Lower leg skin (tissue), 4 donors: ENCODE measurements around the gene ZDHHC19. TPM values are rescaled to one million over a fixed set of nuclear protein-coding genes. Genes with fewer than 3 reads are reported as not detected.

Experiments used
- DNase-seq, 2 donors: peaks; one replicate each; pipeline ENCODE4 v3.0.0-alpha.2; 2019; ENCODE audit warnings: low spot score in 2 of 2
- H3K4me3 ChIP-seq: fragments of 200-600 bp; sonication (generic); 2 replicates; pipeline ENCODE4 v1.5.1; 2017; ENCODE audit warnings: mild to moderate bottlenecking, low read depth; ENCODE audit not compliant: poor library complexity, severe bottlenecking
- POLR2A ChIP-seq, 2 donors: fragments of 450-650 bp; IDR thresholded peaks; one replicate each; pipeline ENCODE4 v1.6.1; 2016 to 2017; ENCODE audit warnings: antibody characterized with exemption in 2 of 2, mild to moderate bottlenecking in 1 of 2, moderate library complexity in 1 of 2
- WGBS, 2 donors: methylation state at CpG; one replicate each; pipeline ENCODE4 v1.1.5; 2018; 5-methylcytosine and 5-hydroxymethylcytosine counted together
- intact Hi-C: fragments of 100-400 bp; cut with DNase I; formaldehyde crosslinking; loops from one replicate; pipeline ENCODE4 v1.15.0; 2023; ENCODE audit warnings: low total_unique reads
- total RNA-seq, 4 donors: library from RNA; depleted of rRNA; stranded (reverse); fragments of >200 nt; gene quantifications; one replicate each; pipeline ENCODE4 v1.1.0, GENCODE V29; 2016
- TF ChIP-seq, protein P1 (sequence below), 3 donors: fragments of 450-650 bp; IDR thresholded peaks; one replicate each; pipeline ENCODE4 v1.5.1; 2016; ENCODE audit warnings: antibody characterized with exemption in 3 of 3, mild to moderate bottlenecking in 3 of 3, moderate library complexity in 2 of 3

ZDHHC19 gene
- total RNA-seq, 4 donors from 2014 or later = not detected

DNA sequence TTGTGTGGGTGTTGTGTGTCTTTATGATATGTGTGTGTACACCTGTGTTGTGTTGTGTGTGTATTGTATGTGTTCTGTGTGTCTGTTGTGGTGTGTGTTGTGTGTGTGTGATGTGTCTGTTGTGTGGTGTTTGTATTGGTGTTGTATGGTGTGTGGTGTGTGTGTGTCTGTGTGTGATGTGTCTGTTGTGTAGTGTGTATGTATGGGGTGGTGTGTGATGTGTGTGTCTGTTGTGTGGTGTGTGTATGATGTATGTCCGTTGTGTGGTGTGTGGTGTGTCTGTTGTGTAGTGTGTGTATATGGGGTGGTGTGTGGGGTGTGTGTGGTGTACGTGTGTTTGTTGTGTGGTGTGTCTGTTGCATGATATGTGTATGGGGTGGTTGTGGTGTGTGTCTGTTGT is 46.6 kb downstream of the ZDHHC19 start:
- no peak overlapping the region for H3K4me3 ChIP-seq
- no peak for DNase-seq
- TF ChIP-seq, protein P1, sequence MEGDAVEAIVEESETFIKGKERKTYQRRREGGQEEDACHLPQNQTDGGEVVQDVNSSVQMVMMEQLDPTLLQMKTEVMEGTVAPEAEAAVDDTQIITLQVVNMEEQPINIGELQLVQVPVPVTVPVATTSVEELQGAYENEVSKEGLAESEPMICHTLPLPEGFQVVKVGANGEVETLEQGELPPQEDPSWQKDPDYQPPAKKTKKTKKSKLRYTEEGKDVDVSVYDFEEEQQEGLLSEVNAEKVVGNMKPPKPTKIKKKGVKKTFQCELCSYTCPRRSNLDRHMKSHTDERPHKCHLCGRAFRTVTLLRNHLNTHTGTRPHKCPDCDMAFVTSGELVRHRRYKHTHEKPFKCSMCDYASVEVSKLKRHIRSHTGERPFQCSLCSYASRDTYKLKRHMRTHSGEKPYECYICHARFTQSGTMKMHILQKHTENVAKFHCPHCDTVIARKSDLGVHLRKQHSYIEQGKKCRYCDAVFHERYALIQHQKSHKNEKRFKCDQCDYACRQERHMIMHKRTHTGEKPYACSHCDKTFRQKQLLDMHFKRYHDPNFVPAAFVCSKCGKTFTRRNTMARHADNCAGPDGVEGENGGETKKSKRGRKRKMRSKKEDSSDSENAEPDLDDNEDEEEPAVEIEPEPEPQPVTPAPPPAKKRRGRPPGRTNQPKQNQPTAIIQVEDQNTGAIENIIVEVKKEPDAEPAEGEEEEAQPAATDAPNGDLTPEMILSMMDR (IDR thresholded peaks at IDR 0.05) = no peak
- no peak for TF ChIP-seq POLR2A (IDR thresholded peaks at IDR 0.05)
- intact Hi-C loops = no loop called here
- 85 to 90% methylated on average over 2 of the region's 2 CpGs for WGBS, 2 donors

DNA sequence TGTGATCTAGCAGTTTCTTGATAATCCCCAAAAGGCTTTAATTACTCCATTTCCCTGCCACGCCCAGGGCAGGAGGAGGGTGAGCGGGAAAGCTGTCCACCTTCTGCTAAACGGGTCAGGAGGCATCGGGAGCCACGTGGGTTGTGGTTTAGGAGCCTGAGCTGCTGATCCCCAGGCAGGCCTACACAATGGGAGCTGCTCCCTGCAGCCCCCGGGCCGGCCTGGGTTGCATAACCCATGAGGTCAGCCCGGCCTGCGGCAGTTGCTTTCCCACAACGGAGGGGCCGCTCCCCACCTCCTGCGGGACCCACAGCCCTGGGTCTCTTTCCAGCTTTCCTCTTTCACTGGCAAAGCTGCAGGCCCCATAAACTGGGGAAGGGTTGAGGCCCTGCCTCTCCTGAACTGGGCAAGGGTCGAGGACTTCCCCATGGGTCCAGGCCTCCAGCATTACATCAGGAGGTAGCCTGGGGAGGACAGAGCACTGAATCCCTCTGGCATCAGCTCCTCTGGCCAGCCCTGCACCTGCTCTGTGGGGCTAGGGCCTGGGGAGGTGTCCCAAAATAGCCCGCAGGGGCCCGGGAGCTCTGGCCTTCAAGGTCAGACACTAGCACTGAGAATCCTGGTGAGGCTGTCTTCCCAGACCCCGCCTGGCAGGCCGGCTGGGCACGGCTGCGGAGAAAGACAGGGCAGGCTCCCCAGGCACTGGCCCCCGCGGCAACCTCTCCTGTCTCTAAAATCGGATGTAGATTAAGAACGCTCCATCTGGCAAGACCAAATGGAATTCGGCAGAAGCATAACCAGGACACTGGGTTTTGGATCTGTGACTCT is 47.3 kb downstream of the ZDHHC19 start:
- DNase-seq = no peak
- no peak for TF ChIP-seq POLR2A (IDR thresholded peaks at IDR 0.05)
- TF ChIP-seq, protein P1 (IDR thresholded peaks at IDR 0.05) = no peak
- 56 to 73% methylated on average over 24 of the region's 24 CpGs for WGBS, 2 donors
- no peak overlapping the region for H3K4me3 ChIP-seq
- intact Hi-C loops = no loop called here

DNA sequence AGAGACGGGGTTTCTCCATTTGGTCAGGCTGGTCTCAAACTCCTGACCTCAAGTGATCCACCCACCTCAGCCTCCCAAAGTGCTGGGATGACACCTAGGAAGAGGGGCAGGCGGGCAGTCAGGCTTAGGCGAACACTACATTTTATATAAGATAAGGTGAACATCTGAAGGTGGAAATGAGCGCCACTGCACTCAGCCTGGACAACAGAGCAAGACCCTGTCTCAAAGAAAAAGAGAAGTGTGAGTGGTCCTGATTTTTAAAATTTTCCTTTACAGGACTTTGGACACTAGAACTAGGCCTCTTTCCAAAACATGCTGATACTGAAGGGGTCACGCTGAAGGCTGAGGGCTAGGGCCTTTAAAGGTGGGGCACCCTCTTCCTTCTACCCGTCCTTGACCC is 48.0 kb downstream of the ZDHHC19 start:
- TF ChIP-seq, protein P1 (IDR thresholded peaks at IDR 0.05) = no peak
- TF ChIP-seq POLR2A (IDR thresholded peaks at IDR 0.05) = no peak
- intact Hi-C loops = no loop called here
- H3K4me3 ChIP-seq = no peak overlapping the region
- WGBS, 2 donors = 94 to 96% methylated on average over 6 of the region's 6 CpGs
- no peak for DNase-seq

DNA sequence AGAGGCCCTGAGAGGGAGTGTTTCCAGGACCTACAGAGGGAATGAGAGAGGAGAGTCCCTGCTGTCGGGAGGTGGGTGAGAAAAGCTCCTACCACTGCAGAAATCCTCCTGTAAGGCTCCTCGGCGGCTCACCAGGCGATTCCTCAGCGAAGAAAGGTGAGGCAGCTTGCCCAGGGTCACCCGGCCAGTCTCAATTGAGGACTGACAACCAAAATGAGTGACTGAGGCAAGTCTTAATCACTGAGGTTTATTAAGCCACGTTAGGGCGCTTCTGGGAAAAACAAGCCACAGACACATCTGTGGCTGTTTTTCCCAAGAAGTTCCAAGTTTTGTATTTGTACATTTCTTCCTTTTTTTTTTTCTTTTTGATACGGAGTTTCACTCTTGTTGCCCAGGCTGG is 48.5 kb downstream of the ZDHHC19 start:
- TF ChIP-seq POLR2A (IDR thresholded peaks at IDR 0.05) = no peak
- TF ChIP-seq, protein P1 (IDR thresholded peaks at IDR 0.05) = no peak
- H3K4me3 ChIP-seq = no peak overlapping the region
- intact Hi-C loops = no loop called here
- WGBS, 2 donors = 84 to 86% methylated on average over 9 of the region's 9 CpGs
- no peak for DNase-seq

DNA sequence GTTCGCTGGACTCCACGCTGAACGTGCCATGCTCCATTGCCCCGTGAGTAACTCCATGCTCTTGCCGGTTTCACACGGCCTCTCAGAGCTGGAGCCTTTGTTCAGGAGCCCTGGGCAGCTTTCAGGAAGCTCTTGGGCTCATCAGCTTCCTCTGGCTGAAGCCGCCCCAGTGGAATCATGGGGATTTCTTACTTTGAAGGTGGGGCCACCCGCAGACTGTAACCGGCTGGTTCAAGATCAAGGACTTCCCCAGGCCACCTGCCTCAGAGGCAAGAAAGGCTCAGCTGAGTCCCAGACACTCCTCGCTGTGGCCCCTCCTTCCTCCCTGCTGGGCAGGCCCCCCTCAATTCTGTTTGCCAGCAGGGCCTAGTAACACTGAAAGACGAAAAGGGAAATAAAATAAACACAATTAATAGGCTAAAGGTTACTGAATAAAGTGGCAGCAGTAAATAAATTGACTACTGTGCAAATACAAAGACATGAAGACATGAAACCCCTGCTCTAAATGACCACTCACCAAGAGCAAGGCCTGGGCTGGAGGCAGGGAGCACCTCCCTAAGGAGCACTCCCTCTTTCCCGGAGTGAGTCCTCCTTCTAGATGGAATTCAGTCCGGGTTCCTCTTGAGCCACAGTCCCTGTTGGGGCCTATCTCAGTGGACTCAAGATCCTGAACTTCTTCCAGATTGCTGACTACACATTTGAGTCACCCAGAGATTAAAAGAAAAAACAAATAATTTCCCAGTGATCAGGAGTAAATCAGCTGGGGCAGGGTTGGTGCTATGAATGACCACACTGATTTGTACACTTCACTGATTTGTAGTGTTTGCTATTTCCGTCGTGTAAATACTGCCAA is 51.0 kb downstream of the ZDHHC19 start:
- intact Hi-C loops = no loop called here
- H3K4me3 ChIP-seq = no peak overlapping the region
- TF ChIP-seq, protein P1 (IDR thresholded peaks at IDR 0.05) = no peak
- no peak for TF ChIP-seq POLR2A (IDR thresholded peaks at IDR 0.05)
- DNase-seq = peak in 1 of 2 donors; percentile 32
- WGBS, 2 donors = 75 to 80% methylated on average over 14 to 15 of the region's 15 CpGs
